Mesodermal cell (in vitro differentiated cells): ENCODE data around the gene PCYT1A.
"Not testable (repeated sequence)": the region's sequence is repeated elsewhere in the genome, so short reads cannot be mapped to it uniquely, and the experiment has no call there.

Source experiments
- H3K27ac ChIP-seq: 2 replicates; pipeline ENCODE4 v1.7.0; 2013; ENCODE audit warnings: mild to moderate bottlenecking, low read depth, low read length, moderate library complexity; ENCODE audit not compliant: severe bottlenecking
- H3K36me3 ChIP-seq: 2 replicates; pipeline ENCODE4 v1.7.1; 2013; ENCODE audit warnings: mild to moderate bottlenecking, low read length, moderate library complexity; ENCODE audit not compliant: control insufficient read depth, insufficient read depth
- H3K4me1 ChIP-seq: one replicate; pipeline ENCODE4 v1.7.1; 2013; ENCODE audit warnings: mild to moderate bottlenecking, low read length; ENCODE audit not compliant: insufficient read depth, control insufficient read depth, poor library complexity, severe bottlenecking
- H3K4me3 ChIP-seq: 2 replicates; pipeline ENCODE4 v1.7.0; 2013; ENCODE audit warnings: low read length, control low read depth, mild to moderate bottlenecking; ENCODE audit not compliant: insufficient read depth, poor library complexity, severe bottlenecking; ENCODE audit errors: extremely low read depth
- H3K9me3 ChIP-seq: 2 replicates; pipeline ENCODE4 v1.7.1; 2013; ENCODE audit warnings: mild to moderate bottlenecking, low read length, moderate library complexity; ENCODE audit not compliant: control insufficient read depth
- WGBS, 2 experiments: methylation state at CpG; one replicate each; pipeline ENCODE4 v1.1.5; 2013; ENCODE audit warnings: missing lambda C conversion rate in 2 of 2; ENCODE audit not compliant: insufficient coverage in 2 of 2; 5-methylcytosine and 5-hydroxymethylcytosine counted together

PCYT1A gene

DNA sequence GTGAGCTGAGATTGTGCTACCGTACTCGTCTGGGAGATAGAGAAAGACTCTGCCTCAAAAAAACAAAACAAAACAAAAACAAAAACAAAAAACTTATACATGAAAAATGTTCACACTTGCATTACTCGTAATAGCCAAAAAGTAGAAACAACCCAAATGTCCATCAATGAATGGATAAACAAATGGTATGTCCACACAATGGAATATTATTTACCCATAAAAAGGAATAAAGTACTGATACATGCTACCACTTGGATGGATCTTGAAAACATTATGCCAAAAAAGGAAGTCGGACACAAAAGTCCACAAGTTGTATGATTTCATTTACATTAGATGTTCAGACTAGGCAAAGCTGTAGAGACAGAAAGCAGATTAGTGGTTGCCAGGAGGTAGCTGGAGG lies 26.7 kb downstream of the PCYT1A start:
- 90 to 100% methylated on average over 2 to 3 of the region's 4 CpGs for WGBS, 2 experiments
- H3K9me3 ChIP-seq, result no peaks in the 10 kb centered on the region
- H3K27ac ChIP-seq, result no peak overlapping the region
- H3K36me3 ChIP-seq, result peaks cover 63% of the 10 kb centered on the region
- no peak overlapping the region for H3K4me3 ChIP-seq
- no peaks in the 10 kb centered on the region for H3K4me1 ChIP-seq

DNA sequence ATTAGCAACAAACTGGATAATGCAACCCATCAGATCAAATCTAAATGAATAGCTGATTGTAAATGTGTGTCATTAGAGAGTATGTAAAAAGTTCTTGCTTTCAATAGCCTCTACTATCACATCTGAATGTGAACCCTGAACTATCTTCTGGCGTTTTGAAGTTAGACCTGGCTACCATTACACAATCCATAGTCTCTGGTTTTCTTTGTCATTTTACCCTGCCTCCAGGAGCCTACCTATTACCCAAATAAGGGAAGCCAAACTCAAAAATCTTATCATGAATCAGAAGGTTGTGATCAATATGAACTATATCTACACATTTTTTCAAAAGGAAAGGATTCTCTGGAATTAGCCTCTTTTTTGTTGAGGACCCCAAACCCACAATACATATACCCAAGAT lies 31.8 kb downstream of the PCYT1A start:
- Histone ChIP-seq H3K36me3 (peaks cover 61% of the 10 kb centered on the region), H3K9me3 (no peaks in the 10 kb centered on the region), H3K4me3 (no peak overlapping the region), H3K4me1 (no peaks in the 10 kb centered on the region), H3K27ac (no peak overlapping the region)
- 90 to 91% methylated on average over 1 of the region's 1 CpG for WGBS, 2 experiments

DNA sequence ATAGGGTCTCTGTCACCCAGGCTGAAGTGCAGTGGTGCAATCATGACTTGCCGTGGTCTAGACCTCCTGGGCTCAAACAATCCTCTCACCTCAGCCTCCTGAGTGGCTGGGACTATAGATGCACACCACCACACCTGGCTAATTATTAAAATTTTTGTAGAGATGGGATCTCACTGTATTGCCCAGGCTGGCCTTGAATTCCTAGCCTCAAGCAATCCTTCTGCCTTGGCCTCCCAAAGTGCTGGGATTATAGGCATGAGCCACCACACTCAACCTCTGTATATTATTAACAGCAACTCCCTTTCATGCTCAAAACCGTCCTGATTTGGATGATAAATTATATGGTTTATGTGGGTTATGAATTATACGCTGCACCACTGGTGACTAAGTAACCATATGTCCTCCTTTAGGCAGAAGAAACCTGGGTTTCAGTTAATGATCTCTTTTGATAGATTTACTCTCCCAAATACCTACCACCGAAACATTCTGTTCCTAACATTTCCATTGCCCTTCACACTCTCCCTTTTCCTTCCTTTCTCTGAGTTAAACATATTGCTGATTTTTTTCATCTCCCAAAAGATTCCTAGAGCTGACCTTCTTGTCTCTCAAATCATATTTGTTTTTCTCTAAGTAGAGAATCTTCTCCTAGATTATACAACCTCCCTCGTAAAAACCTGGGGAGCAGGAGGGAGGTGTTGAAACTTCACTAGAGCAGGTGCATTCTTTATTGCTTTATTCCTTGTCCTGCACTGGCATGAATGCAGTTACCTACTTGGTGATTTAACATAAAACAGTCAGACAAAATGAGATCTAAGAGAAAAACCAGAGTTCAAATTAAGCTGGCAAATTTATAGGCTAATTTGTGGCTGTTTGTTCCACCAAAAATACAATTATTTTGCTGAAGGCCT lies 32.9 kb downstream of the PCYT1A start:
- Histone ChIP-seq H3K27ac (no peak overlapping the region), H3K4me1 (no peaks in the 10 kb centered on the region), H3K4me3 (no peak overlapping the region), H3K36me3 (peaks cover 56% of the 10 kb centered on the region), H3K9me3 (no peaks in the 10 kb centered on the region)
- 100% methylated on average over 1 of the region's 5 CpGs for WGBS, 2 experiments

GRCh38 chr3:196251918-196252317 lies 35.6 kb downstream of the PCYT1A start:
- Histone ChIP-seq H3K4me3 (no peak overlapping the region), H3K27ac (no peak overlapping the region), H3K4me1 (no peaks in the 10 kb centered on the region), H3K36me3 (peaks cover 58% of the 10 kb centered on the region), H3K9me3 (no peaks in the 10 kb centered on the region)
- 94 to 97% methylated on average over 13 to 14 of the region's 16 CpGs for WGBS, 2 experiments

GRCh38 chr3:196246612-196247308 lies 40.8 kb downstream of the PCYT1A start:
- no peak overlapping the region for H3K4me3 ChIP-seq
- H3K4me1 ChIP-seq, result no peaks in the 10 kb centered on the region
- peaks cover 56% of the 10 kb centered on the region for H3K36me3 ChIP-seq
- H3K27ac ChIP-seq, result no peak overlapping the region
- peaks cover 5% of the 10 kb centered on the region for H3K9me3 ChIP-seq
- 94 to 100% methylated on average over 3 to 5 of the region's 13 CpGs for WGBS, 2 experiments

DNA sequence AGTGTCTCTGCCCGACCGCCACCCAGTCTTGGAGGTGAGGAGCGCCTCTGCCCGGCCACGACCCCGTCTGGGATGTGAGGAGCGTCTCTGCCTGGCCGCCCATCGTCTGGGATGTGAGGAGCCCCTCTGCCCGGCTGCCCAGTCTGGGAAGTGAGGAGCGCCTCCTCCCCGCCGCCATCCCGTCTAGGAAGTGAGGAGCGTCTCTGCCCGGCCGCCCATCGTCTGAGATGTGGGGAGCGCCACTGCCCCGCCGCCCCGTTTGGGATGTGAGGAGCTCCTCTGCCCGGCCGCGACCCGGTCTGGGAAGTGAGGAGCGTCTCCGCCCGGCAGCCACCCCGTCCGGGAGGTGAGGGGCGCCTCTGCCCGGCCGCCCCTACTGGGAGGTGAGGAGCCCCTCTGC lies 43.4 kb downstream of the PCYT1A start:
- H3K9me3 ChIP-seq, H3K4me3 ChIP-seq, H3K27ac ChIP-seq, H3K4me1 ChIP-seq: not testable (repeated sequence)
- H3K36me3 ChIP-seq, result peaks cover 75% of the 10 kb centered on the region
- WGBS, 2 experiments, result 94 to 99% methylated on average over 15 to 28 of the region's 34 CpGs

DNA sequence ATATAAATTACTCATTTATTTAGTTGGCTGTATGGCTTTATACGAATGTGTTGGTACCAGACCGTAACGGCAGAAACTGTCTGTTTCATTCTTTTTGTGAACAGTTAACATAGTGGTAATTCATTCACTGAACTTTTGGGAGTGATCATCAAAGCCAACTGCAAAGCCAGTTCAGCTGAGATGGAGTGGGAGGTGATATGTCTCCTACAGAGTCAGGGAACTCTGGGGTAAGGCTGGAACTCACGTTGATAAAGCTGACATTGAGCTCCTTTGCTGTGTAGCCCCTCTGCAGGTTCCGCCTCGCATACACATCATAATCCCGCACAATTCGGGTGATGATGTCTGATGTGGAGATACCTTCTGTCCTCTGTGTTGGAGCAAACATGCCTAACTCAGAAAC lies 45.8 kb downstream of the PCYT1A start:
- WGBS, 2 experiments, result 40 to 92% methylated on average over 1 to 8 of the region's 8 CpGs
- Histone ChIP-seq H3K4me3 (no peak overlapping the region), H3K4me1 (no peaks in the 10 kb centered on the region), H3K27ac (no peak overlapping the region), H3K9me3 (peaks cover 5% of the 10 kb centered on the region), H3K36me3 (peaks cover 81% of the 10 kb centered on the region)

GRCh38 chr3:196240424-196240823 lies 47.1 kb downstream of the PCYT1A start:
- H3K36me3 ChIP-seq, result peaks cover 80% of the 10 kb centered on the region

GRCh38 chr3:196238612-196239560 lies 48.6 kb downstream of the PCYT1A start:
- H3K36me3 ChIP-seq, result peaks cover 80% of the 10 kb centered on the region
- no peaks in the 10 kb centered on the region for H3K9me3 ChIP-seq
- no peaks in the 10 kb centered on the region for H3K4me1 ChIP-seq
- 86 to 97% methylated on average over 5 to 6 of the region's 14 CpGs for WGBS, 2 experiments
- H3K4me3 ChIP-seq, result no peak overlapping the region
- H3K27ac ChIP-seq, result no peak overlapping the region

More at GRCh38 chr3:196240424-196240823, 47.1 kb downstream of the PCYT1A start:
- Histone ChIP-seq H3K4me3 (no peak overlapping the region), H3K4me1 (no peaks in the 10 kb centered on the region), H3K27ac (no peak overlapping the region), H3K9me3 (no peaks in the 10 kb centered on the region)
- no CpG with 5 or more reads among the region's 4 CpGs for WGBS, 2 experiments

- H3K4me3 ChIP-seq, result no peak overlapping the region
- H3K36me3 ChIP-seq, result peaks cover 72% of the 10 kb centered on the region
- H3K4me1 ChIP-seq, result no peaks in the 10 kb centered on the region
- H3K9me3 ChIP-seq, result no peaks in the 10 kb centered on the region
- no peak overlapping the region for H3K27ac ChIP-seq
- 93 to 94% methylated on average over 4 to 5 of the region's 5 CpGs for WGBS, 2 experiments
These were observed 50.3 kb downstream of the PCYT1A start for GRCh38 chr3:196237203-196237602.
